Fibroblast of skin of abdomen (primary cell): Measurements from ENCODE around the gene AGAP1.

Source experiments
- DNase-seq: peaks from one replicate; pipeline ENCODE4 v3.0.0-alpha.2; 2013

AGAP1 gene

DNA sequence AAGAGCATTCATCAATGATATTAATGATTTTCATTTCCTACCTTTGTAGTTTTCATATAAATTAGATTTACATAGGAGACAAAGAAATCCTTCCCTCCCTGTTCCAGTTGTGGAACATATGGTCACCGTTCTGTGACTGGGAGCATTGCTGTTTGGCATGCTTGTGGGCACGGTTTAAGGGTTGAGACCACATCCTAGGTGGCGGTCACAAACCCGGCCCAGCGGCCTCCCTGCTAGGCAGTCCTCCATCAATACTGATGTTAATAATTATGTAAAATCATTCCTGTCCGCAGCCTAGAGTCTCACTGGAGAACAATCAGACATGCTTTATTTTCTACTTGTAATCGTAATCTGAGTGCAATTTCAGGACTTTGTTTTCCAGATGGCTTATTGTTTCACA is 117.9 kb downstream of the AGAP1 start:
- DNase-seq: no peak

DNA sequence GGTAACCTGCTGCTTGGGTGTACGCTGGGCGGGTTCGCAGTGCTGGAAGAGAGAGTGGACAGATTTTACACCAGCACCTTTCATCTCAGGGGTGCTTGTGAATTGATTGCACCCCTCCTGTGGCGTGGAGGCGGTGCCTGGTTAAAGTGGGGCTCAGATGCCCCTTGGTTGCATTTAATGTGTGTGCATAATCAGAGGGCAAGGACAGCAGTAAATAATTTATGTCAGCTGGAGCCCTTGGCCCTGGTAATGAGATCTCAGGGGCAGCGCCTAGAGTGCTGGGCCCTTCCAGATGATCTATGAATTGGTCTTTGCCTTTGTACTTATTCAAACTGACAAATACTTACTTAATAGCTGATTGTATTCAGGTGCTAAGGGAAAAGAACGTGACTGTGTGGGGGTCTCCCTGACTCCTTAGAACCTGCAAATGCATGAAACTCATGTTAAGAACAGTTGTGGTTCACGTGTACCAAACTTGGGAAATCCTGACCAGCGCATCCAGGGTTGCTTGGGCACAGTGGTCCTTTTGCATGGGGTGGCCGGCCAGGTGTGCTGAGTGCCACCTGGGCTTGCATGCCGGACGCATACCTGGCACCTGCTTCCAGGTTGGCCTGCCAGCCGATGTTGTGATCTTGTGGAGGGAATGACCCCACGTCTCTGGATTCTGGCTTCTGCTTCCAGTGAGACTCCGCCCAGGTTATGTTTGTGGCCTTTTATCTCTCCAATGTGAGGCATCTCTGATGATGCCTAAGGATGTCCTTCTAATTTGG is 118.5 kb downstream of the AGAP1 start:
- no peak for DNase-seq

- DNase-seq: no peak
Observed at GRCh38 chr2:235613649-235614048, 119.8 kb downstream of the AGAP1 start.

GRCh38 chr2:235614176-235614860 is 120.5 kb downstream of the AGAP1 start:
- no peak for DNase-seq

DNA sequence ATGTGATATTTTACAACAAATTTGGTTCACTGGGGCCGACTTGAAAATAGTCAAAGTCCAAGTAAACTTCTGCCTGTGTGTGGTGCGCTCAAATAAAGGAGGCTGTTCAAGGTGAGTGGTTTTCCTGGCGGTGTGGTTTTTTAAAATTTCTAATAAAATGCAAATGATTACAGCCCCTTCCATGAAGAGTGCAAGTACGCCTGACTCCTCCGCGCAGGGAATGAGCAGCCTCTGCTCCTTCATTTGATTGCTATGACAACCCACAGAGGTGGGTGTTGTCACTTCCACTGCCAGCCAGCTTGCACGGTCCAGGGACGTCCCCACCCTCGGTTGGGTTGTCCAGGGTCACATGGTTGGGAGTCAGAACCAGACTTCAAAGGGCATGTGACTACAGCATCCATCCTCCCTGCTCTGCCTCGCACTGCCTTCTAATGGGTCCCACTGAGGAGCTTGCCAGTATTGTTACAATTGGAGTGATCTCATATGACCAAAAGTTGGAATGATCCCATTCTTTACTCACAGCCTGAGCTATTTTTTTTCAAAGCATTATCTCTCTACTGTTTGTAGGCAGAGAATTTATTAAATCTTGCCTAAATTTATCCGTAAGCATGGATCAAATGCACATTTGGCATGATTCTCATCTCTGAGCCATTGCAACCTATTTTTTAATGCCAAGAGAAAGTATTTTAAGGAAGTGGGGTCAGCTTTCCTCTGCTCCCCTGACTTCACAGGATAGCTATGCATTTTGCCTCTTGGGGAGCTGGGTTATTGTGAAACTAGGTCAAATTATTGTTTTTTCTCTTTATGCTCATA is 121.3 kb downstream of the AGAP1 start:
- peak; percentile 81 for DNase-seq

DNA sequence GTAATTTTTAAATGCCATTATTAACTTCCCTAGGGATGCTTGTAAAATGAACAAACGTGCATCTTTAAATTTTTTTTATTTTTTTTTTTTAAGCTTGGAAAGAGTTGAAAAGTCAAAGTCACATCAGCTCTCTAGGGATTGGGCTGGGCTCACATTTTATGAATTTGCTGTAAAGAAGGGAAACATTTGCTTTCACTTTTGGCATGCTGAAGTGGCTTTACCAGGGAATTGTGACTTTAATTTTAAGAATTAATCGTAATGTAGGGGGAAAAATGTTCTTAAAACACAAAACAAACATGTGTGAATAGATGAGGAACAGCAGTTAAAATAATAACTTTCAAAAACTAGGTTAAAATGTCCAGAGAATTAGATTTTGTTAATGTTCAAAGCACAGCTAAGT is 123.0 kb downstream of the AGAP1 start:
- DNase-seq: no peak

GRCh38 chr2:235618039-235618438 is 124.2 kb downstream of the AGAP1 start:
- DNase-seq: peak; percentile 47

DNA sequence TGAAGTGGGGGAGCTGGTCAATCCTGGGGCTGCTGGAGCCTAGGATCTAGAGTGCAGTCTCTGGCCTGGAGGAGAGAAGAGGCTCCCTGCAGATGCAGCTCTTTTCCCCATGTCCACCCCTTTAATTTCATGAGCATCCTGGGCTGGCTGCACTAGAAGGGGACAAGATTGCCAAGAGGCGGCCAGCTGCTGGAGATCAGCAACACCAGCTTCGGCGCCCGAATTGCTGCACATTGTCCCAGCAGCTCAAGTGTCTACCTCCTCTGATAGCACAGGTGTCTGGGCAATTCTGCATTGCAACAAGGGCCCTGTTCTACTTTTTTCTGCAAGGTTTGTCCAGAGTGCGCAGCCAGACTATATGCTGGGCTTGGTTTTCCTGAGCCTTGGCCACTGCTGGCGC is 125.7 kb downstream of the AGAP1 start:
- no peak for DNase-seq

DNA sequence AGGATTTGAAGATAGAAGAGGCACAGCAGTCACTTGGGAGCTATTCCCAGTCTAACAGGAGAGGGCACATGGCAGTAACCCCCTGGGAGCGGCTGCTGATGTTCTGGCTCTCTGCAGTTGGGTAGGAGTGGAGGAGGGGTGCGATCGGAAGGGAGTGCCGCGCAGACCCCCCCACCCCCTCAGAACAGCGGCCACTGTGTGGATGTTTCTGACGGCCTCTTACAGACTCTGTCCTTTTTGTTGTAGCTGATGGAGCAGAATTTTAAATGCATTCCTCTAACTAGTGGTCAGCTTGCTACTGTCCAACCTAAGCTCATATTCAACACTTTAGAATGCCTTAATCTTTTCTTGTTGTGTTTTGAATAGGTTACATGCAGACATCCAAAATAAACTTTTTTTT is 127.9 kb downstream of the AGAP1 start:
- DNase-seq: no peak

DNA sequence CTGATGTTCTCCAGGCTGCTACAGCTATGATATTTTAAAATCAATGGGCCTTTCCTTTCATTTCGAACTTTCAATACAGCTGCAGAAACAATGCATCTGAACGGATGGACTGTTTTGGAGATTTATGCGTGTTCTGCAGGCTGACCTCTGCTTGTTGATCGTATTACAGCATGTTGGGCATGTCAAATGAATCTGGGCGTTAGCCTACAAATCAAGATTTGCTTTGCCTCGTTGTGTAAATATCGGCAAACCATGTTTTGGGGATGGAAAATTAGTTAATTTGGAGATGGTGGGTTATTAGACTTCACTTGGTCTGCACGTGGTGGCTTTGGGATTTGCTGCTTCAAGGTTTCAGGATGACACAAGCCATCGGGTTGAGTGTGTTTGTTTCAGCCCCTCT is 129.3 kb downstream of the AGAP1 start:
- DNase-seq: no peak

- no peak for DNase-seq
Observed at GRCh38 chr2:235623752-235624151, 129.9 kb downstream of the AGAP1 start.

DNA sequence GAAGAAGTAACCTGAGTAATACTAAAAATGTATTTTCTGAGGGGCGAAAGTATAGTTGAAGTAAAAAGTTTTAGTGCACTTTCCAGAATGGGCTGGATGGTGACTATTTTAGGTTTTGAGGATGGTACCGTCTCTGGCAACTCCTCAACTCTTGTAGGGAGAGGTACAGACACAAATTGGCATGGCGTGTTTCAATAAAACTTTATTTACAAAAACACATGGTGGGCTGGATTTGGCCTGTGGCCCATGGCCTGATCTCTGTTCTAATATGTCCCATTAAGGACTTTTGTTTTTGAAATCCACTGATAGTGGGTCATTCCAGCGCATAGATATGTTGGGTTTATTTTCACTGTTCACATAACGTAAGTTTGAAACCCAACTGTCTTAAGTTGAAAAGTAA is 132.8 kb downstream of the AGAP1 start:
- DNase-seq: no peak

DNA sequence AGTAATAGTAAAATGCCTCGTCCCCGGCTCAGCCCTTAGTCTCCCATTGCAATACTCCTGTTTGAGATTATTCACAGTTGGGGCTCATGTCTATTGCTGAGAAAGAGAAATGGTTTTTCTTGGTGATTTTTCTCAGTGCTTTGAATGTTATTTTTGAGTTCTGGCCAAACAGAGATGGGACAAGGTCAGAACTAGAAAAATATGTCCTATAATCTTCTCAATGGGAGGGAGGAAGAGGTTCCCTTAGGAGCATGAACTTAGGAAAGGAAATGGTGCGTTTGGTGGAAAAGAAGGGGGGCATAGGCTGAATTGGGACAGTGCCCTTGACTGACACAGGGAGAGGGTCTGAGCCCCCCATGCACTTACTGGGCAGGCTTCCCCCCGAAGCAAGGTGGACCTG is 133.8 kb downstream of the AGAP1 start:
- no peak for DNase-seq

GRCh38 chr2:235630718-235631296 is 137.0 kb downstream of the AGAP1 start:
- DNase-seq: no peak

GRCh38 chr2:235634435-235635158 is 140.8 kb downstream of the AGAP1 start:
- peak; percentile 71 for DNase-seq

DNA sequence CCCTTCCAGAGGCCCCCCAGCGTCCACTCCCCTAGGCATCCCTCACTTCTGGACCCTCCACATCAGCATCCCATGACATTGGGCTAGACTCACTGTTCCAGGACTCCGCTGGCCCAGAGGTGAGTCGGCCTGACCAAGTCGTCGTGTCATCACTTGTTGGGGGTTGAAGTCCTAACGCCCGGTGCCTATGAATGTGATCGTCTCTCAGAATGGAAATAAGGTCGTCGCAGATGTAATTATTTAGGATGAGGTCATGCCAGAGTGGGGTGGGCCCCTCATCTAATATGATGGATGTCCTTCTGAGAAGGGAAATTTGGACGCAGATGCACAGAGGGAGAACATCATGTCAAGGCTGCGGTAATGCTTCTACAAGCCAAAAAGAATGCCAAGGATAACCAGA is 142.7 kb downstream of the AGAP1 start:
- DNase-seq: peak; percentile 34

DNA sequence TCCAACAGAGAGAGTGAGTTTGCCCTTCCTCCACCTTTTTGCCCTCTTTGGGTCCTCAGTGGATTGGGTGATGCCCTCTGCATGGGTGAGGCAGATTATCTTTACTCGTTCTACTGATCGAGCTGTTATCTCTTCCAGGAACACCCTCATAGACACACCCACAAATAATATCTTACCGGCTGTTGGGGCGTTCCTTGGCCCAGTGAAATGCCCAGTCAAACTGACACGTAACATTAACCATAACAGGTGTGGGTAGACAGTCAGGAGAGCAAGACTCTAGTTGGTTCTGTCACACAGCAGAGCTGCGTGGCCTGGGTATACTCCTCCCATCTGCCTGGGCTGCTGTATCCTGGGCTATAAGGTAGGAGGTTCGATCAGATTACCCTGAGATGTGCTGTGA is 144.1 kb downstream of the AGAP1 start:
- DNase-seq: no peak

DNA sequence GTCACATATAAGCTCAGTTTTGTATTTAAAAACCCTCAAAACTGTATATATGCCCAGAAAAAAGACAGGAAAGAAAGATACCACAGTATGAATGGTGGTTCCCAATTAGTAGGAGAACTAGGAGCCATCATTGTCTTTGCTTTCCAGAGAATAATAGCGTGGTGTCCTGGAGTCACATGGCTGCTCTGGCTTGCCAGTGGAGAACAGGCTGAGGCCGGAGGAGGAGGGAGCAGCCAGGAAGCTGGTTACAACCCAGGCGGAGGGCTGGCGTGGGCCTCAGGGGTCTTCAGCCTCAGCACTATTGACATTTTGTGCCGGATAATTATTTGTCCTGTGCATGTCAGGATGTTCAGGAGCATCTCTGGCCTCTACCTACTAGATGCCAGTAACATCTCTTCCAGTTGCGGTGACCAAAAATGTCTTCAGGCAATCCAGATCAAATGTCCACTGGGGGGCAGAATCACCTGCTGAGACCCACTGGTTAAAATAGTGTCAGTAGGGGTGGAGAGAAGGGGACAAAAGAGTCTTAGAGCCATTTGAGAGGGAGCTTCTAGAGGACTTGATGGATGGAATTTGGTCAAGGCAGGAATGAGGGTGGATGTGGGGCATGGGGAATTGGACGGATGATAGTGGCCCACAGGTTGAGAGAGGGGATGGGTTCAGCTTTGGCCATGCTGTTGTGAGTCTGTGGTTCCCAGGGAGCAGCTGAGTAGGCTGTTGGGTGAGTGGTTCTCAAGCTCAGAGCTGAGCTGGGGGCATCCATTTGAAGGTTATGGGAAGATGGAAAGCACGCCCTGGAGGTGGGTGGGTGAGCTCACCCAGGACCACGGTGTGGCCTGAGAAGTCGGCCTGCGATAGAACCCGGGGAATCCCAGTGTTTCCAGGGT is 144.9 kb downstream of the AGAP1 start:
- no peak for DNase-seq

GRCh38 chr2:235639428-235639773 is 145.6 kb downstream of the AGAP1 start:
- peak; percentile 71 for DNase-seq

- DNase-seq: no peak
Observed at GRCh38 chr2:235639885-235640284, 146.0 kb downstream of the AGAP1 start.

- DNase-seq: no peak
Observed at GRCh38 chr2:235640377-235640776, 146.5 kb downstream of the AGAP1 start.
